ENCODE results near the gene BEX4. TPM values are rescaled to one million over a fixed set of nuclear protein-coding genes. Genes with fewer than 3 reads are reported as not detected.

Gene BEX4
- total RNA-seq, 6 experiments from 2014 or later = 2.2 to 6.1 (median 2.9) TPM

GRCh38 chrX:103236296-103236695, 21.4 kb downstream of the BEX4 start:
- intact Hi-C loops (cut with DNase I) = no loop called here
- Histone ChIP-seq H3K27ac (no peak overlapping the region), H3K9me3 (no peaks in the 10 kb centered on the region), H3K27me3 (peaks cover 0 to 4% of the 10 kb centered on the region in 2 donors), H3K4me3 (no peak overlapping the region), H3K4me1 (no peaks in the 10 kb centered on the region), H3K36me3 (no peaks in the 10 kb centered on the region)
- no peak for DNase-seq
- no peak for TF ChIP-seq POLR2A (IDR thresholded peaks at IDR 0.05)
- no peak for TF ChIP-seq CTCF (IDR thresholded peaks at IDR 0.05)
- 42% methylated on average over 1 of the region's 1 CpG for WGBS (ENCODE audit: insufficient coverage, low coverage, low lambda C conversion rate, missing lambda C conversion rate)
- no peak for ATAC-seq

- Histone ChIP-seq H3K27ac (no peak overlapping the region), H3K9me3 (no peaks in the 10 kb centered on the region), H3K4me1 (no peaks in the 10 kb centered on the region), H3K36me3 (no peaks in the 10 kb centered on the region), H3K4me3 (no peak overlapping the region), H3K27me3 (no peaks in the 10 kb centered on the region)
- DNase-seq (no peak), ATAC-seq (no peak)
- intact Hi-C loops (cut with DNase I) = no loop called here
- no peak for TF ChIP-seq CTCF (IDR thresholded peaks at IDR 0.05)
- no peak for TF ChIP-seq POLR2A (IDR thresholded peaks at IDR 0.05)
Observed at GRCh38 chrX:103240155-103240554, 25.2 kb downstream of the BEX4 start.

- no peak for DNase-seq
- no peaks in the 10 kb centered on the region for H3K36me3 ChIP-seq
- H3K4me1 ChIP-seq = no peaks in the 10 kb centered on the region
- ATAC-seq = peak in 1 of 4 donors; percentile 28
- no peaks in the 10 kb centered on the region for H3K27me3 ChIP-seq
- no peaks in the 10 kb centered on the region for H3K9me3 ChIP-seq
- H3K4me3 ChIP-seq = no peak overlapping the region
- no peak overlapping the region for H3K27ac ChIP-seq
- intact Hi-C loops (cut with DNase I) = no loop called here
- peak; percentile 14 to 42 (median 36) for TF ChIP-seq CTCF (IDR thresholded peaks at IDR 0.05)
- no peak for TF ChIP-seq POLR2A (IDR thresholded peaks at IDR 0.05)
Observed at GRCh38 chrX:103248553-103248952, 33.6 kb downstream of the BEX4 start.

- H3K27ac ChIP-seq = no peak overlapping the region
- no peak for DNase-seq
- no peaks in the 10 kb centered on the region for H3K36me3 ChIP-seq
- H3K4me1 ChIP-seq = no peaks in the 10 kb centered on the region
- TF ChIP-seq POLR2A (IDR thresholded peaks at IDR 0.05) (no peak), CTCF (IDR thresholded peaks at IDR 0.05) (no peak)
- H3K4me3 ChIP-seq = no peak overlapping the region
- no peaks in the 10 kb centered on the region for H3K27me3 ChIP-seq
- 47% methylated on average over 1 of the region's 1 CpG for WGBS (ENCODE audit: insufficient coverage, low coverage, low lambda C conversion rate, missing lambda C conversion rate)
- ATAC-seq = no peak
- intact Hi-C loops (cut with DNase I) = no loop called here
- H3K9me3 ChIP-seq = no peaks in the 10 kb centered on the region
Observed at GRCh38 chrX:103249805-103250204, 34.9 kb downstream of the BEX4 start.

GRCh38 chrX:103250977-103251376, 36.1 kb downstream of the BEX4 start:
- Histone ChIP-seq H3K27me3 (no peaks in the 10 kb centered on the region), H3K9me3 (no peaks in the 10 kb centered on the region), H3K36me3 (no peaks in the 10 kb centered on the region), H3K4me3 (no peak overlapping the region), H3K4me1 (no peaks in the 10 kb centered on the region), H3K27ac (no peak overlapping the region)
- 35% methylated on average over 2 of the region's 5 CpGs for WGBS (ENCODE audit: insufficient coverage, low coverage, low lambda C conversion rate, missing lambda C conversion rate)
- ATAC-seq (no peak), DNase-seq (no peak)
- intact Hi-C loops (cut with DNase I) = no loop called here
- no peak for TF ChIP-seq CTCF (IDR thresholded peaks at IDR 0.05)
- TF ChIP-seq POLR2A (IDR thresholded peaks at IDR 0.05) = no peak

Data from right lobe of liver (tissue), 6 donors.